GM18526 (cell line): ENCODE data around the gene GINS1.
A peak's percentile ranks its signal among the peaks of the same experiment; 100 is the strongest.

ENCODE experiments used
- POLR2A ChIP-seq: IDR thresholded peaks from 3 replicates; pipeline ENCODE4 v1.6.1; 2011; ENCODE audit not compliant: insufficient read length; ENCODE audit errors: extremely low read depth

The GINS1 gene

GRCh38 chr20:25407311-25408169, at the start of gene GINS1:
GINS1 (plus strand) TSS chr20:25407673; CDS start chr20:25407821, 148 bp downstream.
- TF ChIP-seq POLR2A: peak; percentile 89

GRCh38 chr20:25360631-25361286, 46.7 kb upstream of the GINS1 start:
- TF ChIP-seq POLR2A: no peak

GRCh38 chr20:25361287-25361683, 46.2 kb upstream of the GINS1 start:
- no peak for TF ChIP-seq POLR2A

- TF ChIP-seq POLR2A: no peak
Observed at GRCh38 chr20:25364180-25364788, 43.2 kb upstream of the GINS1 start.

GRCh38 chr20:25364879-25365699, 42.4 kb upstream of the GINS1 start:
- TF ChIP-seq POLR2A: no peak

GRCh38 chr20:25368526-25368925, 38.9 kb upstream of the GINS1 start:
- no peak for TF ChIP-seq POLR2A

GRCh38 chr20:25368976-25369375, 38.5 kb upstream of the GINS1 start:
- no peak for TF ChIP-seq POLR2A

- no peak for TF ChIP-seq POLR2A
Observed at GRCh38 chr20:25369529-25369928, 37.9 kb upstream of the GINS1 start.

GRCh38 chr20:25369971-25370370, 37.5 kb upstream of the GINS1 start:
- no peak for TF ChIP-seq POLR2A

GRCh38 chr20:25372584-25373336, 34.7 kb upstream of the GINS1 start:
- TF ChIP-seq POLR2A: no peak

- TF ChIP-seq POLR2A: no peak
Observed at GRCh38 chr20:25374842-25375241, 32.6 kb upstream of the GINS1 start.

- no peak for TF ChIP-seq POLR2A
Observed at GRCh38 chr20:25376236-25376635, 31.2 kb upstream of the GINS1 start.

- TF ChIP-seq POLR2A: no peak
Observed at GRCh38 chr20:25376886-25377285, 30.6 kb upstream of the GINS1 start.

GRCh38 chr20:25378189-25378883, 29.1 kb upstream of the GINS1 start:
- TF ChIP-seq POLR2A: no peak
